ENCODE measurements around the gene CAPNS2. TPM values are rescaled to one million over a fixed set of nuclear protein-coding genes. Genes with fewer than 3 reads are reported as not detected.

The CAPNS2 gene
- total RNA-seq, 1 experiment from 2014 or later: 0.30 TPM

GRCh38 chr16:55559233-55559632 lies 7.3 kb upstream of the CAPNS2 start:
- intact Hi-C loops (cut with micrococcal nuclease): no loop called here
- TF ChIP-seq CTCF (IDR thresholded peaks at IDR 0.05; ENCODE audit: unreplicated experiment): no peak
- peak overlapping the region; percentile 22 for H3K4me3 Mint-ChIP-seq (ENCODE audit: unreplicated experiment)
- ChIA-PET CTCF (interaction anchor here (0.6 to 2.8 kb wide), 7 partner anchors 8 to 679 kb away, joined by 3 to 22 read pairs (median 5); no protein-coding TSS in a partner anchor), POLR2A (interaction anchor here (0.6 to 5.0 kb wide), 6 partner anchors 8 to 57 kb away, joined by 3 to 58 read pairs (median 4); partner anchors contain the start of gene CAPNS2)
- peaks cover 5% of the 10 kb centered on the region for H3K36me3 Mint-ChIP-seq (ENCODE audit: insufficient read depth, unreplicated experiment)
- peak; percentile 69 for DNase-seq (ENCODE audit: unreplicated experiment)
- H3K9me3 Mint-ChIP-seq (ENCODE audit: unreplicated experiment): no peaks in the 10 kb centered on the region
- H3K27ac Mint-ChIP-seq (ENCODE audit: low read depth, unreplicated experiment): peak overlapping the region; percentile 32
- BruUV-seq (replicated peaks): no TSS peak
- H3K4me1 Mint-ChIP-seq (ENCODE audit: insufficient read depth, unreplicated experiment): peaks cover 65% of the 10 kb centered on the region
- H3K27me3 Mint-ChIP-seq (ENCODE audit: insufficient read depth, unreplicated experiment): no peaks in the 10 kb centered on the region

GRCh38 chr16:55559933-55560516 lies 6.5 kb upstream of the CAPNS2 start:
- intact Hi-C loops (cut with micrococcal nuclease): no loop called here
- no peaks in the 10 kb centered on the region for H3K27me3 Mint-ChIP-seq (ENCODE audit: insufficient read depth, unreplicated experiment)
- no TSS peak for BruUV-seq (replicated peaks)
- H3K27ac Mint-ChIP-seq (ENCODE audit: low read depth, unreplicated experiment): peak overlapping the region; percentile 32
- ChIA-PET CTCF (interaction anchor here (2.2 to 2.8 kb wide), 2 partner anchors 95 to 142 kb away, joined by 13 to 22 read pairs; no protein-coding TSS in a partner anchor), POLR2A (interaction anchor here (0.6 to 5.0 kb wide), 2 partner anchors 8 to 155 kb away, joined by 3 to 58 read pairs; partner anchors contain the start of gene CAPNS2)
- no peaks in the 10 kb centered on the region for H3K9me3 Mint-ChIP-seq (ENCODE audit: unreplicated experiment)
- no peak for TF ChIP-seq CTCF (IDR thresholded peaks at IDR 0.05; ENCODE audit: unreplicated experiment)
- peaks cover 5% of the 10 kb centered on the region for H3K36me3 Mint-ChIP-seq (ENCODE audit: insufficient read depth, unreplicated experiment)
- peaks cover 65% of the 10 kb centered on the region for H3K4me1 Mint-ChIP-seq (ENCODE audit: insufficient read depth, unreplicated experiment)
- H3K4me3 Mint-ChIP-seq (ENCODE audit: unreplicated experiment): no peak overlapping the region
- no peak for DNase-seq (ENCODE audit: unreplicated experiment)

- peaks cover 5% of the 10 kb centered on the region for H3K36me3 Mint-ChIP-seq (ENCODE audit: insufficient read depth, unreplicated experiment)
- H3K4me3 Mint-ChIP-seq (ENCODE audit: unreplicated experiment): no peak overlapping the region
- TF ChIP-seq CTCF (IDR thresholded peaks at IDR 0.05; ENCODE audit: unreplicated experiment): no peak
- H3K27ac Mint-ChIP-seq (ENCODE audit: low read depth, unreplicated experiment): no peak overlapping the region
- CTCF ChIA-PET: interaction anchor here (0.6 to 2.1 kb wide), 5 partner anchors 11 to 96 kb away, joined by 3 to 7 read pairs (median 4); no protein-coding TSS in a partner anchor
- H3K9me3 Mint-ChIP-seq (ENCODE audit: unreplicated experiment): no peaks in the 10 kb centered on the region
- intact Hi-C loops (cut with micrococcal nuclease): no loop called here
- no TSS peak for BruUV-seq (replicated peaks)
- no peaks in the 10 kb centered on the region for H3K27me3 Mint-ChIP-seq (ENCODE audit: insufficient read depth, unreplicated experiment)
- DNase-seq (ENCODE audit: unreplicated experiment): no peak
- peaks cover 59% of the 10 kb centered on the region for H3K4me1 Mint-ChIP-seq (ENCODE audit: insufficient read depth, unreplicated experiment)
- POLR2A ChIA-PET: interaction anchor here (1.2 to 1.9 kb wide), 3 partner anchors 11 to 90 kb away, joined by 3 to 6 read pairs (median 6); no protein-coding TSS in a partner anchor
Measured at GRCh38 chr16:55561319-55561848, 5.1 kb upstream of the CAPNS2 start.

- Mint-ChIP-seq H3K27ac (ENCODE audit: low read depth, unreplicated experiment) (peak overlapping the region; percentile 29), H3K4me1 (ENCODE audit: insufficient read depth, unreplicated experiment) (peaks cover 61% of the 10 kb centered on the region), H3K4me3 (ENCODE audit: unreplicated experiment) (no peak overlapping the region), H3K36me3 (ENCODE audit: insufficient read depth, unreplicated experiment) (peaks cover 5% of the 10 kb centered on the region), H3K27me3 (ENCODE audit: insufficient read depth, unreplicated experiment) (no peaks in the 10 kb centered on the region), H3K9me3 (ENCODE audit: unreplicated experiment) (no peaks in the 10 kb centered on the region)
- no peak for TF ChIP-seq CTCF (IDR thresholded peaks at IDR 0.05; ENCODE audit: unreplicated experiment)
- CTCF ChIA-PET: interaction anchor here (1.0 to 2.1 kb wide), 3 partner anchors 97 to 140 kb away, joined by 3 to 7 read pairs (median 5); no protein-coding TSS in a partner anchor
- no TSS peak for BruUV-seq (replicated peaks)
- no peak for DNase-seq (ENCODE audit: unreplicated experiment)
- intact Hi-C loops (cut with micrococcal nuclease): no loop called here
- POLR2A ChIA-PET: interaction anchor here (0.7 to 1.9 kb wide), 4 partner anchors 9 to 1810 kb away, joined by 3 to 6 read pairs (median 5); no protein-coding TSS in a partner anchor
Measured at GRCh38 chr16:55562936-55563335, 3.5 kb upstream of the CAPNS2 start.

Measured in MCF 10A (cell line).